Stimulated activated CD8-positive, alpha-beta memory T cell treated with anti-CD3 and anti-CD28 coated beads, Interleukin-12 subunit alpha, Interleukin-12 subunit beta, amount 100 ng/mL, for 24 hours (primary cell): ENCODE results near the gene AJUBA.
"Not testable (repeated sequence)": the region's sequence is repeated elsewhere in the genome, so short reads cannot be mapped to it uniquely, and the experiment has no call there.

Experiments
- DNase-seq: peaks from one replicate; pipeline ENCODE4 v3.0.0-alpha.2; 2020; ENCODE audit errors: extremely low read depth

AJUBA gene

GRCh38 chr14:22982477-22983245 is at the start of gene AJUBA:
AJUBA (minus strand) TSS chr14:22982551; CDS start chr14:22982266, 285 bp downstream.
- peak; percentile 52 for DNase-seq

GRCh38 chr14:23030936-23031335 is 48.6 kb upstream of the AJUBA start:
- DNase-seq, result no peak

DNA sequence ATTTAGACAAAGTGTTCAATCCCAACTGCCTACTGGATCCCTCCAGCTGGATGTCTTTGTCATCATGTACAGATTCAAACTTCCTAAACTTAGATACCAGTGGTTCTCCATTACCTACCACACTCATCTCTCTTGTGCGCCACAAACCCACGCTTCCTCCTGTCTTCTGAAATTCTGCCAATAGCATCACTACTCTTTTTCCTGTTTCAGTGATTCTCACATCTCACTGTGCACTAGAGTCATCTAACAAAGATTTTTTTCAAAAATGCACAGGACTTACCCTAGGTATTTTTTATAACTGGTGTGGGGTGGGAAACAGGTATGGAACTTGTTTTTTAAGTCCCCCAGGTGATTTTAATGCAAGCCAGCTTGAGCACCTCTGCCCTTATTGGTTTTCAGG is 46.4 kb upstream of the AJUBA start:
- no peak for DNase-seq

GRCh38 chr14:23025151-23025814 is 42.9 kb upstream of the AJUBA start:
- no peak for DNase-seq

DNA sequence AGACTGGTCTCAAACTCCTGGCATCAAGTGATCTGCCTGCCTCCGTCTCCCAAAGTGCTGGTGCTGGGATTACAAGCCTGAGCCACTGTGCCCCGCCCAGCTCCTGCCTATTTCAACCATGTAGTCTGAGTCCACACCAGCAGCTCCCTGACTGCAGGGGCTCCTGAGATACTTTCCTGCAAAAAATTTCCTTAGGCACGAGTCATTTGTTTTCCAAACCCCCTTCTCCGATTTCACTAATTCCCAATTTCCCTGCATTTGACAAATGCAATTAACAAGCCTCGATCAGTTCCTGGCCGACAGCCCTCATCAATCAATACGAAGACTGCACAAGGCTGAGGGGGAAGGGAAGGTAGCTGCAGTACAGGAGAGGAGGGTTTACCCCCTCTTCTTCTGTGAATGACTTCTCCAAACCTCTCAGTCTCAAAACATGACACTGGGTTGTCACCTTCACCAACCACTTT is 42.3 kb upstream of the AJUBA start:
- DNase-seq, result no peak

- DNase-seq, result no peak
Measured at GRCh38 chr14:23023795-23024152, 41.4 kb upstream of the AJUBA start.

DNA sequence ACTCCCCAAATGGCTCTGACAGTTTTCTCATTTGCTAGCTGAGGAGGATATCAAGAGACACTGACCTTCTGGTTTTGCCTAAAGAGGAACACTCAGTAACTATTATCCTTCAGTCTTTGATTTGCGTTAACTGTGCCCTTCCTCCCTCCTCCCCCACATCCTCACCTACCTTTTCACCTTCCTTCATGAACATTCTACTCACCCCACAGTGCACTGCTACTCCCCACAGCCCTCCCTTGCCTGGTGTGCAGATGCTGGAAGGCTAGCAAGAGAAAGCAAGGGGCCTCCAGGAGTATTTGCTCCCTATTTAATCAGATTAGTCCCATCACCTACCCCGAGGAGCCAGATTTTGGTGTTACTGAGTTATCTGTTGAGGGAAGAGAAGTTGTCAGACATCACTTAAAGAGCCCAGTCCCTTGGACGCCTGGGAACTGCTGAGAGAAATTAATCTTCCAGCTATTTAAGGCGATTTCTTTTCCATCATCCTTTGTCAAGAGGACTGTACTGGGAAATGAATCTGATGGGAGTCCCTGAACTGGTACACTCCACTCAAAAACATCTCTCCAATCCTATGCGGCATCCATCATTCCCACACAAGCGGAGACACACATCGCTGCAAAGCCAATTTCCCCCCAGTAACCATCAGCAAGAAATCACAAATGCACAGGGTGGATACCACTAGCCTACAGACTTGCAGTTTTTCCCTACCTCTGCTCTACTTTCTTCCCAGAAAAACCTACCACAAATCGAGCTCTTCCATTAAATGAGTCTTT is 40.9 kb upstream of the AJUBA start:
- no peak for DNase-seq

GRCh38 chr14:23021889-23022442 is 39.6 kb upstream of the AJUBA start:
- no peak for DNase-seq

DNA sequence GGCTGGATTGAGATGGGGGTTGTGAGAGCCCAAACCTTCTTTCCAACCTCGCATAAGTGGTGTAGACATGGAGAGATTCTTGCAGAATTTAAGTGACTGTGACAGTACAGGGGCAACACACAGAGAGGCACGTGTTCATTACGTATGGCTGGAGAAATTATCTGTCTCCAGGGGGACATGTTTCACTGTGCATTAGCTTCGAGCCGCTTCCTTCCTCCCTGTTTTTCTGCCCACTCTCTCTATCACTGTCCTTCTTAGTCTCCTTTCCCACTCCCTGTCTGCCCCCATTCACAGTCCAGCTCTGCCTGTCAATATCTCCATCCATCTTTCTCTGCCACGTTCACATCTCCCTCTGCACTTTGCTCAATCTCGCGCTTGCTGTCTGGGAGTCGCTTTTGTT is 39.1 kb upstream of the AJUBA start:
- DNase-seq, result no peak

- no peak for DNase-seq
Measured at GRCh38 chr14:23020143-23021128, 38.1 kb upstream of the AJUBA start.

DNA sequence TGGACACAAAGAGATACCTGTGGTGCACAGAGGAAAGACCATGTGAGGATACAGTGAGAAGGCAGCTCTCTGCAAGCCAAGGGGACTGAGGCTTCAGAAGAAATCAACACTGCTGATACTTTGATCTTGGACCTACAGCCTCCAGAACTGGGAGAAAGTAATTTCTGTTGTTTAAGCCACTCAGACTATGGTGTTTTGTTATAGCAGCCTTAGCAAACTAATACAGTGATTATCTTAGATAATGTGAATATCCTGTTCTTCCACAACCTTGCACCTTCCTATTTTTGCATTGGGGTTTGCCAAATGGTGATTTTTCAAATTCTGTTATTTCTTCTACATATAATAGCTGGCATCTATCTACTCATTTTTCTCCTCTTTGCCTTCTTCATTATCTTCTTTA is 35.8 kb upstream of the AJUBA start:
- DNase-seq, result no peak

DNA sequence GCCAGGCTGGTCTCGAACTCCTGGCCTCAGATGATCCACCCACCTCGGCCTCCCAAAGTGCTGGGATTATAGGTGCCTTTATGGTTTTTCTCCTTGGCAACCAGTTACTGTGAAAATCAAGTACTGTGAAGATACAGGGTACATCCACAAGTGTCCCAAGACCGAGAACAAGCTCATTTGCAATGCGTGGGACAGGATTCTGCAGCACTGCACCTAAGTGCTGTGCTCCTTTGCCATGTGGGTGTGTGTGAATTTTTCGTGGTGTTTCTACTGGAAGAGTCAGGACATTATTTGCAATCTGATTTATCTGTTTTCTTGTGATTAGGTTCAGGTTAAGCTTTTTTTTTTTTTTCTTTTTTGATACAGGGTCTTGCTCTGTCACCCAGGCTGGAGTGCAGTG is 34.7 kb upstream of the AJUBA start:
- no peak for DNase-seq

- DNase-seq, result no peak
Measured at GRCh38 chr14:23015618-23016017, 33.3 kb upstream of the AJUBA start.

DNA sequence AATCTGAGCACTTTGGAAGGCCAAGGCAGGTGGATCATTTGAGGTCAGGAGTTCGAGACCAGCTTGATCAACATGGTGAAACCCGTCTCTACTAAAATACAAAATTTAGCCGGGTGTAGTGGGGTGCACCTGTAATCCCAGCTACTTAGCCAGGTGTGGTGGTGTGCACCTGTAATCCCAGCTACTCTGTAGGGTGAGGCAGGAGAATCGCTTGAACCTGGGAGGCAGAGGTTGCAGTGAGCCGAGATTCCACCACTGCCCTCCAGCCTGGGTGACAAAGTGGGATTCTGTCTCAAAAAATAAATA is 31.4 kb upstream of the AJUBA start:
- not testable (repeated sequence) for DNase-seq

GRCh38 chr14:23013054-23013748 is 30.9 kb upstream of the AJUBA start:
- DNase-seq, result no peak

DNA sequence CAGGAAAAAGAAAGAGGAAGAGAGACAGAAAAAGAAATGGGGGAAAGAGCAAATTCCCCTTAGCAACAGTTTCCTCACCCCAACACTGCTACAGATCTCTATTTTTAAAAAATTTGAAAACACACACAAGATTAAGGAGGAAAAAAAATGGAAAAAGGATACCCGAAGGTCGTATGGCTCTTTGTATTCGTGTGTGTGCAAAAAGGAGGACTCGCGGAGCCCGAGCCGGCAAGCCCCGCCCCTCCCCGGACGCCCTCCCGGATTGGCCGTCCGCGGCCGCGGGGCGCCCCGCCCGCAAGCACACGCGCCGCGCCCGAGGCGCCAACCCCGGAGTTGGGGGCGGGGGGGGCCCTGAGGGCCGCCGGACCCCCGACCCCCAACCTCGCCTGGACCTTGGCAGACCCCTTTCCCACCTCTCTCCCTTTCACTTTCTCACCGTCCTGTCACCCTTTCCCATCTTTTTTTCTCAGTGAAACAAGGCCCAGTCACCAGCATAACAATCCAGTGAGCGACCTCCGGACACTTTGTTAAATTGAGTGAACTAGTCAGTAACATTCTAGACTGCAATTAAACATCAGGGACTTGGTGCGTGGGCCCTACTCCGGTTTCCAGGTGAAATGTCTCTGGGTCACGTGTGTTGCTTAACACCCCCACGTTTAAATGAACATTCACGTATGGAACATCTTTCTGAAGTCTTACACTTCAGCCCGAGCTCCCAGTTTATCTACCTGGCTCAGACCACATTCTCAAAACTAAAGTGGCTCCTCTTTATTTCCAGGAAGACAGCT is 27.8 kb upstream of the AJUBA start, which contains the start of gene C14orf93:
Gene C14orf93, minus strand, starts transcription at position 205 of the 788 bp plus-strand sequence. CDS start 11,120 bp downstream, outside the sequence.
- DNase-seq, result peak; percentile 66

- no peak for DNase-seq
Measured at GRCh38 chr14:23009483-23009938, 27.2 kb upstream of the AJUBA start.

GRCh38 chr14:23008831-23009230 is 26.5 kb upstream of the AJUBA start:
- DNase-seq, result no peak
